ENCODE data around the gene SEC24C.
"Not testable (repeated sequence)": the region's sequence is repeated elsewhere in the genome, so short reads cannot be mapped to it uniquely, and the experiment has no call there.

SEC24C gene

GRCh38 chr10:73732931-73733623, 11.1 kb upstream of the SEC24C start:
- DNase-seq = no peak

- DNase-seq = no peak
Measured at GRCh38 chr10:73734028-73734720, 10.0 kb upstream of the SEC24C start.

- DNase-seq = no peak
Measured at GRCh38 chr10:73734796-73735305, 9.3 kb upstream of the SEC24C start.

- DNase-seq = not testable (repeated sequence)
Measured at GRCh38 chr10:73740501-73741254, 3.5 kb upstream of the SEC24C start.

GRCh38 chr10:73742454-73742734, 1.8 kb upstream of the SEC24C start:
- no peak for DNase-seq

- DNase-seq = no peak
Measured at GRCh38 chr10:73743327-73743904, 756 bp upstream of the SEC24C start.

- peak; percentile 33 for DNase-seq
Measured at GRCh38 chr10:73744664-73744975, 448 bp downstream of the SEC24C start.

GRCh38 chr10:73746721-73747120, 2.5 kb downstream of the SEC24C start:
- DNase-seq = no peak

GRCh38 chr10:73750819-73751218, 6.6 kb downstream of the SEC24C start:
- DNase-seq = no peak

GRCh38 chr10:73756183-73756582, 12.0 kb downstream of the SEC24C start:
- DNase-seq = no peak

- DNase-seq = peak; percentile 20
Measured at GRCh38 chr10:73758704-73759511, 14.7 kb downstream of the SEC24C start.

GRCh38 chr10:73759512-73760115, 15.4 kb downstream of the SEC24C start:
- peak; percentile 77 for DNase-seq

GRCh38 chr10:73761781-73762180, 17.6 kb downstream of the SEC24C start:
- no peak for DNase-seq

- no peak for DNase-seq
Measured at GRCh38 chr10:73762915-73763314, 18.7 kb downstream of the SEC24C start.

- DNase-seq = peak; percentile 28
Measured at GRCh38 chr10:73763343-73763742, 19.2 kb downstream of the SEC24C start.

GRCh38 chr10:73765066-73765465, 20.9 kb downstream of the SEC24C start:
- no peak for DNase-seq

- DNase-seq = peak; percentile 57
Measured at GRCh38 chr10:73768881-73769280, 24.7 kb downstream of the SEC24C start.

GRCh38 chr10:73769396-73769795, 25.2 kb downstream of the SEC24C start:
- DNase-seq = no peak

- DNase-seq = peak; percentile 81
Measured at GRCh38 chr10:73771722-73772280, 27.6 kb downstream of the SEC24C start.

GRCh38 chr10:73772281-73773151, 28.3 kb downstream of the SEC24C start:
- peak; percentile 74 for DNase-seq

Data from activated gamma-delta T cell treated with Interleukin-2 at 50 U/mL for 16 hours (primary cell).